ENCODE data around the gene FHAD1.

Gene FHAD1

DNA sequence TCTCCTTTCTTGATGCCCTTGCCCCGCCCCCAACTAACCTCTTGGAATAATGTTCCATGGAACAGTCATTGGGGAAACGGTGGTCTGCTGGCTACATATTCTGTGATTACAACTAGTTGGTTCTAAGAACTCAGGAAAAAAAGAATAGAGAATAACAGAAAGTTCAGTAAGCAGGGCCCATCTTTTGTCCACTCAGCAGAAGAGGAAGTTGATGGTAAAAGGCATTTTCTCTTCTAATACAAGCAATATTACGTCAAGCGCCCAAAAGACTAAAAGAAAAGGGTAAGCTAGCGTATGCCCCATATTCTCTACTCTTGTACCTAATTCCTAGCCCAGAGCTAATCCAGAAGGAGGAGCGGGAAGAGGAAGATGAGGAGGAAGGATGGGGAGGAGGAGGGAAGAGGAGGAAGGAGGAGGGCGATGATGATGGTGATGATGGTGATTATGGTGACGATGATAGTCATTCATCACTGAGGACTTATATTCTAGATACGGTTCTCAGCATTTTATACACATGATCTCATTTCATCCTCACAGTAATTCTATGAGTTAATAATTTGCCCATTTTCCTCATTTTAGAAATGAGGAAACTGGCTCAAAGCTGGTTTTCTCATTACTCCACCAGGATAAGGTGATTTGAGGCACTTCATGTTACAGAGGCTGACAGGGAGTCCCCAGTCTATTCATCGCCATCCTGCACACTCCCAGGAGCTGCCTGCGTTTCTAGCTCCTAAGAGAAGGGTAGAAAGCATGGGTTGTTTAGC, 86.1 kb downstream of the FHAD1 start:
- H3F3A ChIP-seq (ENCODE audit: control insufficient read depth, insufficient read depth), result no peaks in the 10 kb centered on the region
- no peaks in the 10 kb centered on the region for H3K9me2 ChIP-seq (replicated peaks; ENCODE audit: control insufficient read depth, low read length)
- H3K4me2 ChIP-seq (ENCODE audit: low read length), result no peak overlapping the region
- no peak overlapping the region for H3K27ac ChIP-seq (ENCODE audit: low read depth, low read length)
- H4K20me1 ChIP-seq (ENCODE audit: control insufficient read depth, insufficient read depth, low read depth, low read length), result no peaks in the 10 kb centered on the region
- H3K36me3 ChIP-seq (ENCODE audit: control insufficient read depth, low read length), result no peaks in the 10 kb centered on the region
- no peak overlapping the region for H3K4me3 ChIP-seq (ENCODE audit: low read length)
- no peaks in the 10 kb centered on the region; the same call in 1 of the 2 replicates for H3K27me3 ChIP-seq (ENCODE audit: control insufficient read depth, low read length)
- H3K4me1 ChIP-seq (ENCODE audit: control insufficient read depth, low read length), result no peaks in the 10 kb centered on the region
- H3K79me2 ChIP-seq (ENCODE audit: control insufficient read depth, low read length), result no peaks in the 10 kb centered on the region
- H3K9me3 ChIP-seq (ENCODE audit: control insufficient read depth, insufficient read depth, low read length), result no peaks in the 10 kb centered on the region
- TF ChIP-seq EZH2phosphoT487 (IDR thresholded peaks at IDR 0.05; ENCODE audit: borderline replicate concordance, low read length), result no peak
- no peak for TF ChIP-seq CTCF (IDR thresholded peaks at IDR 0.05; ENCODE audit: low read depth, low read length, poor library complexity, severe bottlenecking)

GRCh38 chr1:15334995-15335394, 88.0 kb downstream of the FHAD1 start:
- TF ChIP-seq CTCF (IDR thresholded peaks at IDR 0.05; ENCODE audit: low read depth, low read length, poor library complexity, severe bottlenecking) (no peak), EZH2phosphoT487 (IDR thresholded peaks at IDR 0.05; ENCODE audit: borderline replicate concordance, low read length) (no peak)
- H3K27ac ChIP-seq (ENCODE audit: low read depth, low read length), result no peak overlapping the region
- H3K9me3 ChIP-seq (ENCODE audit: control insufficient read depth, insufficient read depth, low read length), result no peaks in the 10 kb centered on the region
- H3K79me2 ChIP-seq (ENCODE audit: control insufficient read depth, low read length), result no peaks in the 10 kb centered on the region
- H3K27me3 ChIP-seq (ENCODE audit: control insufficient read depth, low read length), result no peaks in the 10 kb centered on the region
- H3K4me1 ChIP-seq (ENCODE audit: control insufficient read depth, low read length), result no peaks in the 10 kb centered on the region
- no peaks in the 10 kb centered on the region for H3F3A ChIP-seq (ENCODE audit: control insufficient read depth, insufficient read depth)
- H3K36me3 ChIP-seq (ENCODE audit: control insufficient read depth, low read length), result no peaks in the 10 kb centered on the region
- no peaks in the 10 kb centered on the region for H3K9me2 ChIP-seq (replicated peaks; ENCODE audit: control insufficient read depth, low read length)
- H3K4me3 ChIP-seq (ENCODE audit: low read length), result no peak overlapping the region
- no peaks in the 10 kb centered on the region for H4K20me1 ChIP-seq (ENCODE audit: control insufficient read depth, insufficient read depth, low read depth, low read length)
- H3K4me2 ChIP-seq (ENCODE audit: low read length), result no peak overlapping the region

DNA sequence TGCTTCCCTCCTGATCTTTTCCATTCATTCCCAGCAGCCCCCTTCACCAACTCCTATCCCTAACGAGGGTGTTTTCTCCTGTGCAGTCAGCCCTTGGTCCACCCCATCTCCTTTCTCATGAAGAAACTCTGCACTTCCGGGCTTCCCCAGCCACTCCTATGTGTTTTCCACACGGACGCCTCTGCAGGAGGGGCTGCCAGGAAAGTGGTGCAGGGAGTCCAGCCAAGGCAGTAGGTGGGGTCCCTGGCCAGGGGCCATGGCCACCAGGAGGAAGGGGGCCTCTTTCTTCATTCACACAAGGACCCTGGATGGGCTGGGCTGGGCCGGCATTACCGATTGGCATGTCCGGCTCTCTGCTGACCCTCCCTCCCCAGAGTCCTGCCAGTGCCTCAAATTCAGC, 89.8 kb downstream of the FHAD1 start:
- Histone ChIP-seq H3K4me2 (ENCODE audit: low read length) (no peak overlapping the region), H3K36me3 (ENCODE audit: control insufficient read depth, low read length) (no peaks in the 10 kb centered on the region), H3K9me3 (ENCODE audit: control insufficient read depth, insufficient read depth, low read length) (no peaks in the 10 kb centered on the region), H3K4me3 (ENCODE audit: low read length) (no peak overlapping the region), H4K20me1 (ENCODE audit: control insufficient read depth, insufficient read depth, low read depth, low read length) (no peaks in the 10 kb centered on the region), H3K9me2 (replicated peaks; ENCODE audit: control insufficient read depth, low read length) (no peaks in the 10 kb centered on the region), H3F3A (ENCODE audit: control insufficient read depth, insufficient read depth) (no peaks in the 10 kb centered on the region), H3K79me2 (ENCODE audit: control insufficient read depth, low read length) (no peaks in the 10 kb centered on the region), H3K27me3 (ENCODE audit: control insufficient read depth, low read length) (no peaks in the 10 kb centered on the region), H3K27ac (ENCODE audit: low read depth, low read length) (no peak overlapping the region), H3K4me1 (ENCODE audit: control insufficient read depth, low read length) (0 out of 2 replicates have a peak, but pooled peaks cover 5% of the 10 kb centered on the region)
- TF ChIP-seq EZH2phosphoT487 (IDR thresholded peaks at IDR 0.05; ENCODE audit: borderline replicate concordance, low read length) (no peak), CTCF (IDR thresholded peaks at IDR 0.05; ENCODE audit: low read depth, low read length, poor library complexity, severe bottlenecking) (no peak)
